OCI-LY1 (cell line): ENCODE measurements around the gene MED13L.

ENCODE experiments used
- EZH2 ChIP-seq: fragments of 200-600 bp; sonication (generic), shearing (Covaris generic); IDR thresholded peaks from 2 replicates; pipeline ENCODE4 v1.8.0; 2017; ENCODE audit warnings: borderline replicate concordance, mixed run types, mild to moderate bottlenecking, antibody characterized with exemption, low read length, moderate library complexity, mixed read lengths
- TF ChIP-seq, protein P1 (sequence below): fragments of 200-600 bp; sonication (generic), shearing (Covaris generic); IDR thresholded peaks from 2 replicates; pipeline ENCODE4 v1.5.1; 2017; ENCODE audit warnings: mild to moderate bottlenecking, antibody characterized with exemption, low read length, moderate library complexity, mixed read lengths

DNA sequence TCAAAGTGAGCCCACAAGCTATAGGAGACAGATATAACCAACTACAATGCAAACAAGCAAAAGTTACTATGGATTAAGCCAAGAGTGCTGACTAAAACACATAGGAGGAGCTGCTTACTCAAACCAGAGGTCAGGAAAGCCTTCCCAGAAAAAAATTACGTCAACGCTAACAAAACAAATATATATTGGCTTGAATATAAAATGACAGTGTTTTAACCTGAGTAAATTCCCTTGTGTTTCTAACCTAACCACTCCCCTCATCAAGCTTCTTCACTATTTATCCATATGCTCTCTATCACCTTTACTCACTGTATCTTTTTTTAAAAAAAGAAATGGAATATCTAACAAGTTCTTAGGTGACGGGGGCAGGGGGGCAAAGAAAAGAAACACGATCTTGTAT lies 115.9 kb downstream of the MED13L start:
- TF ChIP-seq, protein P1, sequence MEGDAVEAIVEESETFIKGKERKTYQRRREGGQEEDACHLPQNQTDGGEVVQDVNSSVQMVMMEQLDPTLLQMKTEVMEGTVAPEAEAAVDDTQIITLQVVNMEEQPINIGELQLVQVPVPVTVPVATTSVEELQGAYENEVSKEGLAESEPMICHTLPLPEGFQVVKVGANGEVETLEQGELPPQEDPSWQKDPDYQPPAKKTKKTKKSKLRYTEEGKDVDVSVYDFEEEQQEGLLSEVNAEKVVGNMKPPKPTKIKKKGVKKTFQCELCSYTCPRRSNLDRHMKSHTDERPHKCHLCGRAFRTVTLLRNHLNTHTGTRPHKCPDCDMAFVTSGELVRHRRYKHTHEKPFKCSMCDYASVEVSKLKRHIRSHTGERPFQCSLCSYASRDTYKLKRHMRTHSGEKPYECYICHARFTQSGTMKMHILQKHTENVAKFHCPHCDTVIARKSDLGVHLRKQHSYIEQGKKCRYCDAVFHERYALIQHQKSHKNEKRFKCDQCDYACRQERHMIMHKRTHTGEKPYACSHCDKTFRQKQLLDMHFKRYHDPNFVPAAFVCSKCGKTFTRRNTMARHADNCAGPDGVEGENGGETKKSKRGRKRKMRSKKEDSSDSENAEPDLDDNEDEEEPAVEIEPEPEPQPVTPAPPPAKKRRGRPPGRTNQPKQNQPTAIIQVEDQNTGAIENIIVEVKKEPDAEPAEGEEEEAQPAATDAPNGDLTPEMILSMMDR = no peak
- no peak for TF ChIP-seq EZH2
